Astrocyte (in vitro differentiated cells and primary cell): Measurements from ENCODE around the gene ZBTB47.

ENCODE experiments used
- CTCF ChIP-seq: IDR thresholded peaks from 2 replicates; pipeline ENCODE4 v1.5.1; 2011; ENCODE audit warnings: low read depth, mild to moderate bottlenecking, inconsistent platforms, low read length, moderate library complexity; ENCODE audit not compliant: insufficient read depth
- EZH2 ChIP-seq: IDR thresholded peaks from 2 replicates; pipeline ENCODE4 v1.6.1; 2012; ENCODE audit warnings: mild to moderate bottlenecking, low read length, inconsistent platforms; ENCODE audit not compliant: insufficient read depth

- TF ChIP-seq CTCF (no peak), EZH2 (no peak)
These were observed 1.9 kb downstream of the ZBTB47 start for GRCh38 chr3:42655331-42655888.
